ENCODE results near the gene PRADC1. TPM values are rescaled to one million over a fixed set of nuclear protein-coding genes. Genes with fewer than 3 reads are reported as not detected.

Gene PRADC1
- total and polyA plus RNA-seq, 4 donors, result 12.4 to 54.8 (median 20.9) TPM

DNA sequence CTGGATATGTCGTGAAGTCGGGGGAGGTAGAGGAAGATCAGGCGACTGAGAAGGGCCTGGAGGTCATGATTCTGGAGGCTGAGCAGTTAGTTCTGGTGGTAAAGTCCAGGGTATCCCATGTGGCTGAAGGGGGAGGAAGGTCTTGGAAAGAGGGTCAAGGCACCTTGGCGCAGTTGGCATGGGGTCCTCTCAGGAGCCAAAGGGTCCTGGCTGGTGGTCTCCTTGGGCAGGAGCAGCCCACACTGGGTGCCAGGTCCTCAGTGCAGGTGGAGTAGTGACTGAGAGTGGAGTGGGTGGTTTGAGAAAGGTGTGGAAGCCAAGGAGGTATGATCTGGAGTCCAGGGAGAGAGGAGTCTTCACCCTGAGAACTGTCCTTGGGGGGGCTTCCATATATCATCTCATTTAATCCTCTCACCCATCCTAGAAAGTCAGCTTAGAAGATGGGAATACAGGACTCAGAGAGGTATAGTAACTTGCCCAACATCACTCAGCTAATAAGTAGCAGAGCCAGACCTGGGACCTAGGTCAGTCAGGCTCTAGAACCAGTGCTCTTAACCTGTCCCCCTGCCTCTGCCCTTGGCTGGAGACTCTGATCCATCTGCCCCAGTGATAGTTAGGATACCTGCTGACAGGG, 26.8 kb upstream of the PRADC1 start:
- Histone ChIP-seq H3K4me1 (ENCODE audit: control insufficient read depth in 1 of 2, insufficient read depth in 2 of 2, low read length in 2 of 2) (no peaks in the 10 kb centered on the region), H3K4me3 (ENCODE audit: low read length in 2 of 2) (no peak overlapping the region), H3K36me3 (ENCODE audit: control insufficient read depth in 1 of 2, insufficient read depth in 2 of 2, low read length in 1 of 2) (no peaks in the 10 kb centered on the region), H3K27ac (ENCODE audit: low read depth in 1 of 2, low read length in 2 of 2) (no peak overlapping the region), H3K9me3 (ENCODE audit: control insufficient read depth, low read length) (no peaks in the 10 kb centered on the region), H3K27me3 (ENCODE audit: control insufficient read depth in 1 of 2, insufficient read depth in 2 of 2, low read length in 1 of 2) (no peaks in the 10 kb centered on the region)
- 80 to 93% methylated on average over 4 of the region's 4 CpGs for WGBS, 2 donors
- ATAC-seq (ENCODE audit: low FRiP score), result no peak
- DNase-seq, result no peak
- intact Hi-C loops (cut with DNase I), result no loop called here

DNA sequence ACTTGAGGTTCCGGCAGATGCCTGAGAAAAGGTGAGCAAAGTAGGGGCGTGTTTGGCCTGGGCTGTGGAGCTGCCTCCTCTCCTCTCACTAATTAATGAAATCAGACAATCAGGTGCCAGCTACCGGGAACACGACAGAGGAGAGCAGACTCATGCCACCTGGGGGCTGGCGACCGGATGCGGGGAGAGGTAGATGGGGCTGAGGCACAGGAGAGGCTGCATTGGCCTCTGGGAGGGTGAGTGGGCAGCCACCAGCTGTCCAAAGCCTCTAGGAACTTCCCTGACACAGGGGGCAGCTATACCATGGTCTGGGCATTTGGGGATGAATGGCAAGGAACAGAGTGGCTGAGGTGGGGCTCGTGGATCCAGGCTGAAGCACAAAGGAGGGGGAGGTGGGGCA, 26.2 kb upstream of the PRADC1 start:
- H3K4me1 ChIP-seq (ENCODE audit: control insufficient read depth in 1 of 2, insufficient read depth in 2 of 2, low read length in 2 of 2), result no peaks in the 10 kb centered on the region
- DNase-seq, result no peak
- no peak overlapping the region for H3K27ac ChIP-seq (ENCODE audit: low read depth in 1 of 2, low read length in 2 of 2)
- ATAC-seq (ENCODE audit: low FRiP score), result no peak
- H3K27me3 ChIP-seq (ENCODE audit: control insufficient read depth in 1 of 2, insufficient read depth in 2 of 2, low read length in 1 of 2), result no peaks in the 10 kb centered on the region
- H3K9me3 ChIP-seq (ENCODE audit: control insufficient read depth, low read length), result no peaks in the 10 kb centered on the region
- intact Hi-C loops (cut with DNase I), result no loop called here
- 90 to 91% methylated on average over 8 of the region's 8 CpGs for WGBS, 2 donors
- no peaks in the 10 kb centered on the region for H3K36me3 ChIP-seq (ENCODE audit: control insufficient read depth in 1 of 2, insufficient read depth in 2 of 2, low read length in 1 of 2)
- H3K4me3 ChIP-seq (ENCODE audit: low read length in 2 of 2), result no peak overlapping the region

- DNase-seq, result no peak
- peaks cover 0 to 1% of the 10 kb centered on the region in 2 donors for H3K36me3 ChIP-seq (ENCODE audit: control insufficient read depth in 1 of 2, insufficient read depth in 2 of 2, low read length in 1 of 2)
- H3K9me3 ChIP-seq (ENCODE audit: control insufficient read depth, low read length), result no peaks in the 10 kb centered on the region
- WGBS, 2 donors, result 96% methylated on average over 9 of the region's 9 CpGs
- no peaks in the 10 kb centered on the region for H3K4me1 ChIP-seq (ENCODE audit: control insufficient read depth in 1 of 2, insufficient read depth in 2 of 2, low read length in 2 of 2)
- no peak overlapping the region for H3K4me3 ChIP-seq (ENCODE audit: low read length in 2 of 2)
- no peak for ATAC-seq (ENCODE audit: low FRiP score)
- H3K27me3 ChIP-seq (ENCODE audit: control insufficient read depth in 1 of 2, insufficient read depth in 2 of 2, low read length in 1 of 2), result no peaks in the 10 kb centered on the region
- H3K27ac ChIP-seq (ENCODE audit: low read depth in 1 of 2, low read length in 2 of 2), result no peak overlapping the region
- intact Hi-C loops (cut with DNase I), result no loop called here
Observed at GRCh38 chr2:73258913-73259215, 25.8 kb upstream of the PRADC1 start.

- Histone ChIP-seq H3K9me3 (ENCODE audit: control insufficient read depth, low read length) (no peaks in the 10 kb centered on the region), H3K4me3 (ENCODE audit: low read length in 2 of 2) (no peak overlapping the region), H3K36me3 (ENCODE audit: control insufficient read depth in 1 of 2, insufficient read depth in 2 of 2, low read length in 1 of 2) (peaks cover 0 to 1% of the 10 kb centered on the region in 2 donors), H3K27me3 (ENCODE audit: control insufficient read depth in 1 of 2, insufficient read depth in 2 of 2, low read length in 1 of 2) (no peaks in the 10 kb centered on the region), H3K4me1 (ENCODE audit: control insufficient read depth in 1 of 2, insufficient read depth in 2 of 2, low read length in 2 of 2) (no peaks in the 10 kb centered on the region), H3K27ac (ENCODE audit: low read depth in 1 of 2, low read length in 2 of 2) (no peak overlapping the region)
- intact Hi-C loops (cut with DNase I), result no loop called here
- DNase-seq (no peak), ATAC-seq (ENCODE audit: low FRiP score) (no peak)
- WGBS, 2 donors, result 84 to 88% methylated on average over 8 of the region's 8 CpGs
Observed at GRCh38 chr2:73258186-73258912, 25.3 kb upstream of the PRADC1 start.

GRCh38 chr2:73257425-73258125, 24.5 kb upstream of the PRADC1 start:
- no peaks in the 10 kb centered on the region for H3K27me3 ChIP-seq (ENCODE audit: control insufficient read depth in 1 of 2, insufficient read depth in 2 of 2, low read length in 1 of 2)
- H3K27ac ChIP-seq (ENCODE audit: low read depth in 1 of 2, low read length in 2 of 2), result no peak overlapping the region
- intact Hi-C loops (cut with DNase I), result no loop called here
- 84 to 85% methylated on average over 10 of the region's 10 CpGs for WGBS, 2 donors
- no peaks in the 10 kb centered on the region for H3K4me1 ChIP-seq (ENCODE audit: control insufficient read depth in 1 of 2, insufficient read depth in 2 of 2, low read length in 2 of 2)
- DNase-seq (peak in 1 of 2 donors; percentile 77), ATAC-seq (ENCODE audit: low FRiP score) (no peak)
- H3K36me3 ChIP-seq (ENCODE audit: control insufficient read depth in 1 of 2, insufficient read depth in 2 of 2, low read length in 1 of 2), result peaks cover 0 to 3% of the 10 kb centered on the region in 2 donors
- H3K4me3 ChIP-seq (ENCODE audit: low read length in 2 of 2), result no peak overlapping the region
- H3K9me3 ChIP-seq (ENCODE audit: control insufficient read depth, low read length), result no peaks in the 10 kb centered on the region

DNA sequence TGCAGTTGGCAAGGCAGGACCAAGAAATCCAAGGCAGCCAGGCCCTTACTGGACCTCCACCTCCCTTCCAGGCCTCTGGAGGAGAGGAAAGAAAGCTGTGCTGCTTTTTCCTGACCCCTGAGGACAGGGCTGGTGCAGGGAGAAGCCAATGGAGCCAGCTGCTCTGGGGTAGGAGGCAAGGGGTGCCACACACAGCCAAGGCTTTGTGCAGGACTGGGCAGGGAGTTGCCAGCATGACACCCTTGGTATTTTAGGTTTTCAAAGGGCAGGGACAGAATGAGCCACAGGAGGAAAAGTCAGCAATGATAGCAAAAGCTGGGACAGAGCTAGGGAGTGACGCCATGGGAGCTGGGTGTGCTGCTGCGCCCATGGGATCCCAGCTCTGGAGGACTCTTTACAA, 24.0 kb upstream of the PRADC1 start:
- WGBS, 2 donors, result 89% methylated on average over 2 of the region's 2 CpGs
- H3K4me1 ChIP-seq (ENCODE audit: control insufficient read depth in 1 of 2, insufficient read depth in 2 of 2, low read length in 2 of 2), result no peaks in the 10 kb centered on the region
- H3K27me3 ChIP-seq (ENCODE audit: control insufficient read depth in 1 of 2, insufficient read depth in 2 of 2, low read length in 1 of 2), result no peaks in the 10 kb centered on the region
- no peak overlapping the region for H3K27ac ChIP-seq (ENCODE audit: low read depth in 1 of 2, low read length in 2 of 2)
- DNase-seq (no peak), ATAC-seq (ENCODE audit: low FRiP score) (no peak)
- intact Hi-C loops (cut with DNase I), result no loop called here
- no peak overlapping the region for H3K4me3 ChIP-seq (ENCODE audit: low read length in 2 of 2)
- H3K9me3 ChIP-seq (ENCODE audit: control insufficient read depth, low read length), result no peaks in the 10 kb centered on the region
- H3K36me3 ChIP-seq (ENCODE audit: control insufficient read depth in 1 of 2, insufficient read depth in 2 of 2, low read length in 1 of 2), result peaks cover 0 to 6% of the 10 kb centered on the region in 2 donors

DNA sequence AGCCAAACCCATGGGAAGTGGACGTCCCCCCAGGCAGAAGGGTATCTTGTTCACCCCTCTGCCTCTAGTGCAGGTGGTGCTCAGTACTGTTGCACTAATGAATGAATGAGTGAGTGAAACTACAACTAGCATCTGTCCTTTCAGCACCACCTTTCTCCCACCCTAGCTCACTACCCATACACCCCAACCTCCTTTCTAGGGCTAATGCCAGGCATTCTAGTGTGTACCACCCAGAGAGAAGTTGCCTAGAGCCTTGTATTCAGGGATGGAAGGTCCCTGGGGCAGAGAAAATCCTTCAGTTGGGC, 23.5 kb upstream of the PRADC1 start:
- no peak for DNase-seq
- no peak for ATAC-seq (ENCODE audit: low FRiP score)
- H3K27ac ChIP-seq (ENCODE audit: low read depth in 1 of 2, low read length in 2 of 2), result no peak overlapping the region
- H3K4me1 ChIP-seq (ENCODE audit: control insufficient read depth in 1 of 2, insufficient read depth in 2 of 2, low read length in 2 of 2), result no peaks in the 10 kb centered on the region
- peaks cover 0 to 6% of the 10 kb centered on the region in 2 donors for H3K36me3 ChIP-seq (ENCODE audit: control insufficient read depth in 1 of 2, insufficient read depth in 2 of 2, low read length in 1 of 2)
- intact Hi-C loops (cut with DNase I), result no loop called here
- H3K27me3 ChIP-seq (ENCODE audit: control insufficient read depth in 1 of 2, insufficient read depth in 2 of 2, low read length in 1 of 2), result no peaks in the 10 kb centered on the region
- WGBS, 2 donors, result 33 to 76% methylated on average over 1 of the region's 1 CpG
- H3K4me3 ChIP-seq (ENCODE audit: low read length in 2 of 2), result no peak overlapping the region
- H3K9me3 ChIP-seq (ENCODE audit: control insufficient read depth, low read length), result no peaks in the 10 kb centered on the region

- no peak for DNase-seq
- no peak overlapping the region for H3K27ac ChIP-seq (ENCODE audit: low read depth in 1 of 2, low read length in 2 of 2)
- 66 to 67% methylated on average over 5 of the region's 5 CpGs for WGBS, 2 donors
Observed at GRCh38 chr2:73255907-73256617, 23.0 kb upstream of the PRADC1 start.

More at GRCh38 chr2:73255907-73256617, 23.0 kb upstream of the PRADC1 start:
- Histone ChIP-seq H3K27me3 (ENCODE audit: control insufficient read depth in 1 of 2, insufficient read depth in 2 of 2, low read length in 1 of 2) (no peaks in the 10 kb centered on the region), H3K9me3 (ENCODE audit: control insufficient read depth, low read length) (no peaks in the 10 kb centered on the region), H3K36me3 (ENCODE audit: control insufficient read depth in 1 of 2, insufficient read depth in 2 of 2, low read length in 1 of 2) (peaks cover 0 to 6% of the 10 kb centered on the region in 2 donors), H3K4me1 (ENCODE audit: control insufficient read depth in 1 of 2, insufficient read depth in 2 of 2, low read length in 2 of 2) (no peaks in the 10 kb centered on the region), H3K4me3 (ENCODE audit: low read length in 2 of 2) (no peak overlapping the region)
- no peak for ATAC-seq (ENCODE audit: low FRiP score)
- intact Hi-C loops (cut with DNase I), result no loop called here

Measured in aorta (tissue), 5 donors.